22Rv1 (cell line): Measurements from ENCODE around the gene ARMH1.

Experiments
- H3K27ac ChIP-seq: fragments of 450-650 bp; 2 replicates; pipeline ENCODE4 v1.5.1; 2017
- ZFX ChIP-seq: fragments of 450-650 bp; IDR thresholded peaks from 2 replicates; pipeline ENCODE4 v1.6.1; 2017; ENCODE audit warnings: antibody characterized with exemption, borderline replicate concordance
- TF ChIP-seq, protein P1 (sequence below): fragments of 450-650 bp; IDR thresholded peaks from 2 replicates; pipeline ENCODE4 v1.5.1; 2017; ENCODE audit warnings: mild to moderate bottlenecking

The ARMH1 gene

DNA sequence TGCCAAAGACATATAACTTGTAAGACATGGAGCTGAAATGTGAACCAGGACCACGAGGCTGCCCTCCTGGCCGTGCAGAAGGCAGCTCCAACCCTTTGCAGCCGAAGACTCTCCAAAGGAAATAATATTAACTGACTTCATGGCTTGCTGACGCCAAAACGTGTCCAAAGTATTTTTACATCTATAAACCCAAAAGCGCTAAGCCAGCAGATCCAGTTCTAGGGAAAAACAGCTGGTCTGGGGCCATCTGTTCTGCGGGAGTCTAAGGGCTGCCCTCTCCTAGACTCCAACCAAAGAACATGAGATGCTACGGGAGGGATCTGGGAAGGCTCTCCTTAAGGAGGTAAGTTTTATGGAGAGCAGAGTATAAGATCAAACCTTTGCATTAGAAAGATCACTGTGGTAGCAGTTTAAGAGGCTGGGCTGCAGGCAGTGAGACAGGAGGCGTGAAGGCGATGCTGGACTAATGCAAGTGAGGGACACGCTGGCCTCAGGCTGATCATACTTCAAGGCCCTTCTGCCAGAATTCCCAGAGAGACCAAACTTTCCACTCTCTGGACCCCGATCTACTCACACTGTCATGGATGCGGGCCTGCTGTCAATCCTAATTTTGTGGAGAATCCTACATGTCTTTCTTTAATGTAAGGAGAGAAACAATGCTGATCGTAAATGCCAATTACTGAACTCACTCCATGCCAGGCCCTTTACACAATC, 1.4 kb upstream of the ARMH1 start:
- H3K27ac ChIP-seq: peak overlapping the region; percentile 81; the same call in 1 of the 2 replicates
- no peak for TF ChIP-seq ZFX
- TF ChIP-seq, protein P1, sequence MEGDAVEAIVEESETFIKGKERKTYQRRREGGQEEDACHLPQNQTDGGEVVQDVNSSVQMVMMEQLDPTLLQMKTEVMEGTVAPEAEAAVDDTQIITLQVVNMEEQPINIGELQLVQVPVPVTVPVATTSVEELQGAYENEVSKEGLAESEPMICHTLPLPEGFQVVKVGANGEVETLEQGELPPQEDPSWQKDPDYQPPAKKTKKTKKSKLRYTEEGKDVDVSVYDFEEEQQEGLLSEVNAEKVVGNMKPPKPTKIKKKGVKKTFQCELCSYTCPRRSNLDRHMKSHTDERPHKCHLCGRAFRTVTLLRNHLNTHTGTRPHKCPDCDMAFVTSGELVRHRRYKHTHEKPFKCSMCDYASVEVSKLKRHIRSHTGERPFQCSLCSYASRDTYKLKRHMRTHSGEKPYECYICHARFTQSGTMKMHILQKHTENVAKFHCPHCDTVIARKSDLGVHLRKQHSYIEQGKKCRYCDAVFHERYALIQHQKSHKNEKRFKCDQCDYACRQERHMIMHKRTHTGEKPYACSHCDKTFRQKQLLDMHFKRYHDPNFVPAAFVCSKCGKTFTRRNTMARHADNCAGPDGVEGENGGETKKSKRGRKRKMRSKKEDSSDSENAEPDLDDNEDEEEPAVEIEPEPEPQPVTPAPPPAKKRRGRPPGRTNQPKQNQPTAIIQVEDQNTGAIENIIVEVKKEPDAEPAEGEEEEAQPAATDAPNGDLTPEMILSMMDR: no peak

DNA sequence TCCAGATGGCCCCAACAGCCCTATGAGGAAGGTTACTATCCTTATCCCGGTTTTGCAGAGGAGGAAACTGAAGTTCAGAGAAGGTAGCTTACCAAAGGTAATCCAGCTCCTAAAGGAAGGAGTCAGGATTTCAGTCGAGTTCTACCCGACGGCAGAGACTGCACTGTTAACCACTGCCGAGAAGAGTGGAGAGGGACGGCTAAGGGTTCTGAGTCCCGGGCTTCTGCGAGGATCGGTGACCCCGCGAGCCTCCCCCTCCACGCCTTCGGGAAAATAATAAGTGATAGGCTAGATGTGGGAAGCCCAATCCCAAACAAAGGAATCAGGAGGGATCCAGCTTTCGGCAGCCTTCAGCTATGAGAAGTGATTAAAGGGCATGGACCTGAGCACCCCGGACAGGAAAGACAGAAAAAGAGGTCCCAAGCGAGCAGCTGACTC, 820 bp upstream of the ARMH1 start:
- TF ChIP-seq, protein P1: no peak
- no peak for TF ChIP-seq ZFX
- peak overlapping the region; percentile 81 for H3K27ac ChIP-seq

DNA sequence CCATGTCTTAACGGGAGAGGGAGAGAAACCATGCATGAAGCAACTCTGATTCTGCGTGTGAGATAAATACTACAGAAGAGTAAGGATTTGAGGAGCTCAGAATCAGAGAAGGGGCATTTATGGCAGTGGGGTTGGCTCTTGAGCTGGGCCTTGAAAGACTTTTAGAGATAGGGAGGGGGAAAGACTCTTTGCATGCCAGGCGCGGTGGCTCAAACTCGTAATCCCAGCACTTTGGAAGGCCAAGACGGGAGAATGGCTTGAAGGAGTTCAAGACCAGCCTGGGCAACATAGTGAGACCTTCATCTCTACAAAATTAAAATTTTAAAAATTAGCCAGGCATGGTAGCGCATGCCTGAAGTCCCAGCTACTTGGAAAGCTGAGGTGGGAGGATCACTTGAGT, 672 bp downstream of the ARMH1 start:
- TF ChIP-seq, protein P1: no peak
- H3K27ac ChIP-seq: peak overlapping the region; percentile 81

GRCh38 chr1:44676484-44677200, 2.1 kb downstream of the ARMH1 start:
- no peak for TF ChIP-seq ZFX
- TF ChIP-seq, protein P1: no peak

GRCh38 chr1:44677201-44677766, 2.8 kb downstream of the ARMH1 start:
- H3K27ac ChIP-seq: peak overlapping the region; percentile 52
- no peak for TF ChIP-seq ZFX
- TF ChIP-seq, protein P1: peak; percentile 62

More at GRCh38 chr1:44676484-44677200, 2.1 kb downstream of the ARMH1 start:
- peak overlapping the region; percentile 52 for H3K27ac ChIP-seq

- no peak overlapping the region for H3K27ac ChIP-seq
- TF ChIP-seq ZFX: no peak
- TF ChIP-seq, protein P1: no peak
Measured at GRCh38 chr1:44678120-44678519, 3.6 kb downstream of the ARMH1 start.

- no peak for TF ChIP-seq ZFX
- TF ChIP-seq, protein P1: no peak
Measured at GRCh38 chr1:44678626-44679025, 4.1 kb downstream of the ARMH1 start.

More at GRCh38 chr1:44678626-44679025, 4.1 kb downstream of the ARMH1 start:
- H3K27ac ChIP-seq: no peak overlapping the region
